Bone marrow (tissue), 2 donors: ENCODE results near the gene SUSD1.
A peak's percentile ranks its signal among the peaks of the same experiment; 100 is the strongest.

Experiments
- DNase-seq, 2 donors: peaks; one replicate each; lab custom pipeline; 2025; lab: John Stamatoyannopoulos, UW

SUSD1 gene

DNA sequence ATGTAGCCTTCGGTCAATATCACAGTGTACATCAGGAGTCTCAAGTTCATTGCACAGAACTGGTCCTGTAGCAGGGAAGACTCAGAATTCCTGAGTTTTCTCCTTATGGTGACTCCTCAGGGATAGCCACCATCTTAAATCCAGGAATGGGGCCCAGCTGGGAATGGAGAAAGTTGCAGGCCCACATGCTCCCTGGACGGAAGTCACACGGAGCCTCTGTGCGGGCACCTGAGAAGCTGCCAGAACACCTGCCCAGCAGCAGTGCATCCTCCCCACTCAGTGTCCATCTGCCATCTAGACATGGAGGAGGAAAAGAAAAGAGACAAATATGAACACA lies 133.9 kb downstream of the SUSD1 start:
- no peak for DNase-seq

GRCh38 chr9:112038017-112038408 lies 137.1 kb downstream of the SUSD1 start:
- DNase-seq, result no peak

DNA sequence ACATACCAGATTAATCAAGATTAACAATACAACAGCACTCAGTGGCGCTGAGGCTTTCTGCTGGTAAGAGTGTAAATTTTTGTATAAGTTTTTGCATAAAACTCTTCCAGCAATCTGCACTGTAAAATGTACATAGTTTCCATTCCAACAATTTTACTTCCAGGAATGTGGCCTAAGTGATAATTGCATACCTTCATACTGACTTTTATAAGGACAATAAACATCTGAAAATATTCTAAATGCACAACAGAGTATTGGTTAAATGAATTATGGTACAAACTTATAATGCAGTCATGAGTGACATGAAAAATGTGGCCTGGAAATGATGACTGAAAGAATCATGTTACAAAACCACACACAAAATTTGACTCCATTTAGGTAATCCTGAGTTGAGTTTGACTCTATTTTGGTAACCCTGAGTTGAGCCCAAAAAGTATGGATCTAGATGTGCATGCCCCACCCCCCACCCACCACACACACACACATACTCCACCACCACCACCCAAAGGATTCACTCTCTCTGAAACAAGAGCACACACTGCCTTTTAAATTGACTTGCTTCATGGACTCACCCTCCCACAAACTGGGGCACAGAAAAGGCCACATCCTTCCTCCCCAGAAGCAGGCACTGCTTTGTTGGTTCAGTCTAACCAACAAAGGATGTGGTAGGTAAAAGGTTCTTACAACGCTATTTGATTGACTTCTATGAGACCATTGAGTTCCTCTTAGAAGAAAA lies 137.6 kb downstream of the SUSD1 start:
- peak in 1 of 2 donors; percentile 71 for DNase-seq

DNA sequence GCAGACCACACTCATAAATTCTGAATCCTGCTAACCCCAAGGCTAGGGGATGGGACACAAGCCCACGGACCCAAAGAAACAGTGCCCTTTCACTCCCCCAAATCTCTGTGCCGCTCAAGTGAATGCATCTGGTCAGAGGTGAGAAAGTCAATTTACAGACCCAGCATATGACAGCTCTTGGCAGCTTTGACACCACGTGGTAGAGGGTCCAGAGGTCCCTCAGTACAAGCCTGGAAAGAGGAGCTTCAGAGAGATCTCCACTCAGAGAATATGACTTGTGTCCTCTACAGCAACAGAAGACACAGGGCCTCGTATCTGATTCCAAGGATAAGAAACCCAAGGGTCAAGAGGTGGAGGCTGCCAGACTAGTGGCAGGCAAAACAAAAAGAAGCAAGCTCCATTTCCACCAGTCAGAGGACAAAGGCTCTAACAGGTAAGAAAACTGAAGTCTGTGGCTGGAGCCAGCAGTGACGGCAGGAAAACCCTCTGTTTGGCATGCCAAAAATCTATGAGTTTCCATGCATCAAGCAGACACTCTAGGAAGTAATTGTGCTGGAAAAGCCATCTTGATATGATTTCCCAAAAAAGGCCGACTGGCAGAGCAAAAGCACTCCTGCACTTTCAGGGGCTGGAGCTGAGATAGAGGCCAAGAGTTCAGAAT lies 139.8 kb downstream of the SUSD1 start:
- DNase-seq, result no peak

DNA sequence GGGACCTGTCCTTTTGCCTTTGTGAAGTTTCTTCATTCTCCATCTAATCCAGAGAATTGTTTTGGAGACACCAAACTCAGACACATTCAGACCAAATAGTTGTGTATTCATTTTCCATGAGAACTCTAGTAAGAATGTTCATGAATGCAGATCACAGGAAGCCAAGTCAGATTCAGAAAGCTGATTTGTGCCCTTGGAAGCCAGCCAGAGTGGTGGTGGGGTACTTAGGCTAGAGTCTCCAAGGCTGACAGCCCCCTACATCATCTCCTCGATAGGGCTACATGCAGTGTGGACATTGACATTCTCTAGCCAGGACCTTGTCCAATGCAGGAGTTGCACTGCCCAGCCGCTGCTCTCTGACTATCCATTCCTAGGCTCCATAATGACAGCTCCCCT lies 140.9 kb downstream of the SUSD1 start:
- DNase-seq, result no peak

DNA sequence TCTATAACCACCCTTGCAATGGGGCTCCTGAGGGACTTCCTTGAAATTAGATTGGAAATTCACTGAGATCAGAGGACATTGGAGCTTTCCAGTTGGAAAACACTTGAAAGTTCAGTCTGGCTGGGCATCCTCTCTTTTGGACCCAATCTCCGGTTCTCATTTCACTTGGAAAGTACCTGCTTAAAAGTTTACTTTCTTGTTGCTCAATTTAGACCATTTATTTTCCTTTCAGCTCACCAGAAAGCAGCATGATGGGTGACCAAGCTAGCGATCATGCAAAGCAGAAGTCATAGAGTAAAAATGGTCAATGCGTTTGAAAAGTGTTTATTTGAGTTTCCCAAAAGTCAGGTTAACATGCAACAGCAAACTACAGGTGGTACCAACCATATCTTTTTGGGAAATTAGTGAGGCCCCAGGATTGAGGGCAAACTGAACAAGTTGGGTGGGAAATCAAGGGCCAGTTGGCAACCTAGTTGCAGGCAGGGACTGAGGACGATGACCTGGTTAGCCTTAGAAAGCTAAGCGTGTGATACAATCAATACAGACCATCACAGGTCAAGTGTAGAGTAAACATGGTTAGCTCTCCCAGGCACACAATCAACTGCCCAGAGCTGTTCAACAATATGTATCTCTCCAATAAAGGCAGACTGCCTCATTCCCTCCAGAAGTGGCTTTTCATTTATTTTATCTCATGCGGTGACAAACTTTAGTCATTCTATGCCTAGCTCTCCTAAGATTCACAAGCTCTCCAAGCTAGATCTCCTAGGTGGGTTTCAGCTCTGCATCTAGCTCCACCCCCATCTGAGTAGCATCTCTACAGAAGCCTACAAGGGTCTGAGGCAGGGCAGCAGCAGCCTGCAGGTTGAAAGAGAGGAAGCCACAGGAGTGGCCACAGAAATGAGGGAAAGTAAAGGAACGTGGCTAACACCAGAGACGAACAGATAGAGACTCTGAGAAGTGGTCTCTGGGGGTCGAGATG lies 141.6 kb downstream of the SUSD1 start:
- no peak for DNase-seq

GRCh38 chr9:112032743-112033142 lies 142.4 kb downstream of the SUSD1 start:
- DNase-seq, result no peak

GRCh38 chr9:112032009-112032408 lies 143.1 kb downstream of the SUSD1 start:
- no peak for DNase-seq

DNA sequence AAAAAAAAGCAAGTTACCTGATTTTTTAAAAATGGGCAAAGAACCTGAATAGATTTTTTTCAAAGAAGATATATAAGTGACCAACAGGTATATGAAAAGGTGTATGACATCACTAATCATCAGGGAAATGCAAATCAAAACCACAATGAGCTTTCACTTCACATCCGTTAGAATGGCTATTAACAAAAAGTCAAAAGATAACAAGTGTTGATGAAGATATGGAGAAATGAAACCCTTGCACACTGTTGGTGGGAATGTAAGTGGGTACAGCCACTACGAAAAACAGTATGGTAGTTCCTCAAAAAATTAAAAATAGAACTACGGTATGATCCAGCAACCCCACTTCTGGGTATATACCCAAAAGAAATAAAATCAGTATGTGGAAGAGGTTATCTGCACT lies 143.7 kb downstream of the SUSD1 start:
- no peak for DNase-seq

DNA sequence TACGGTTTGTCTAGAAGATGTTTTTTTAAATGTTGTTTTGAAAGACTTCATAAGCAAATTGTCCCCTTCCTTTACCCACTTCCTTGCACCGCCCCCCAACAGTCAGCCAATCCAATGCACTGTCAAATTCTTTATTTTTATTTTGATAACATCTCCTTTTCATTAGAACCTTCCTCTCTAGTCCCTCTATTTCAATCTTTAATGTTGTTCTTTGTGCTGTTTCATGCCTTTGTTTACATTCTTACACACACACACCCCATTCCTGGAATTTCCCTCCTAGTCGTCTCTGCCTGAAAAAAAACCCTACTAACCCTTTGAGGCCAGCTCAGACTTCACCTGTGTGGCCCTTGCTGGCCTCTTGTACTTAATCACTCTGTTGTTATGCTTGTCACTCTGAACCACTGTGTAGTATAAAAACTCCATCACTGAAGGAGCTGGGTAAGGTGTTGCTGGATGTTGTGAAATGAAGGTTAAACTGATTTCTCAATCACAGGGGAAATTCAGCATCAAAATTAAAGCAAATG lies 145.1 kb downstream of the SUSD1 start:
- DNase-seq, result no peak

DNA sequence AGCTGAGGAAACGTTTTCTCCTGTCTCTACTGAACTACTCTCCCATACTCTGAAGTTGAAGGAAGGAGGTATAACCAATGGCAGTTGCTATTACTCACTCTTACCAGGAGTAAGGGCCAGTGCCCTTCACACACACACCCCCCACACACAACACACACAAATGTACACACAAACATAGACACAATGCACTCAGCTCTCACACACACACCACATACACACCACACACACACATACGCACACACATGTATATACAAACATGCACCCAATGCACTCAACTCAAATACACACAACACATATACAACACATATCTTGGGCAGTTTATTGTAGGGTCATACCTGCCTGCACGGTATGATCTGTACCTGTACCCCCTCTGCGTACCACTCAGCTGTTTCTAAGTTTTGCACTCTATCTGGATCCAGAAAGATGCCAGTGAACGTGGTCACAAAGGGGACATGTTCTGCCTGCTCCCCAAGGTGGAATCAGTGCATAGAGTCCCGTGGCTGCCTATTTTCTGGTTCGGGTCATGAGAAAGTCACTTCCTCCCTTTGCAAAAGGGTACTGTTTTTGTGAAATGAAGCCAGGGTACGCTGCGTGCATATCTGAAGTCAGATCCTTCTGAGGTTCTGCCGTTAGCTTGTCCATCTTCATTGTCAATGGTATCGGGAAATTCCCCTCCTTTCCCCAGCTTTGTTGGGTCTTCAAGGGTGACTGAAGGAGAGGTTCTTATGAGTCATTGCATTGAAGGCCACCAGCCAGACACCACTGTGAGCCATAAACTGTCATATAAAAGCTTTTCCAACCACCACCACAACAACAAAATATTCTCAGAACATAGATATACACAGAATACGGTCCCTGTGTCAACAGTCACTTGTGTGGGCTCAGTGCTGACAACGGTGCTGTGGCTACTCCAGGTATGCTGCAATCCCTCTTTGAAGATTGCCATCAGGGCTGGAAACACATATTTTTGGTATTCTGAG lies 146.6 kb downstream of the SUSD1 start:
- DNase-seq, result no peak

- no peak for DNase-seq
Measured at GRCh38 chr9:112025850-112026249, 149.2 kb downstream of the SUSD1 start.

DNA sequence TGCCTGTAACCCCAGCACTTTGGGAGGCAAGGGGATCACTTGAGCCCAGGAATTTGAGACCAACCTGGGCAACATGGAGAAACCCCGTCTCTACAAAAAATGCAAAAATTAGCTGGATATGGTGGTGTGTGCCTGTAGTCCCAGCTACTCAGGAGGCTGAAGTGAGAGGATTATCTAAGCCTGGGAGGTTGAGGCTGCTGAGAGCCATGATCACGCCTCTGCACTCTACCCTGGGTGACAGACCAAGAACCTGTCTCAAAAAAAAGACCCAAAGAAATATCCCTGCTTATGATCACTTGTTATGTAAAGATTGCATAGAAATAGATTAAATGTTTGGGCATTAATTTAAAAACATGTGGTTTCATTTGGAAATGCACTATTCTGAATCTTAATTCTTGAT lies 153.4 kb downstream of the SUSD1 start:
- no peak for DNase-seq

DNA sequence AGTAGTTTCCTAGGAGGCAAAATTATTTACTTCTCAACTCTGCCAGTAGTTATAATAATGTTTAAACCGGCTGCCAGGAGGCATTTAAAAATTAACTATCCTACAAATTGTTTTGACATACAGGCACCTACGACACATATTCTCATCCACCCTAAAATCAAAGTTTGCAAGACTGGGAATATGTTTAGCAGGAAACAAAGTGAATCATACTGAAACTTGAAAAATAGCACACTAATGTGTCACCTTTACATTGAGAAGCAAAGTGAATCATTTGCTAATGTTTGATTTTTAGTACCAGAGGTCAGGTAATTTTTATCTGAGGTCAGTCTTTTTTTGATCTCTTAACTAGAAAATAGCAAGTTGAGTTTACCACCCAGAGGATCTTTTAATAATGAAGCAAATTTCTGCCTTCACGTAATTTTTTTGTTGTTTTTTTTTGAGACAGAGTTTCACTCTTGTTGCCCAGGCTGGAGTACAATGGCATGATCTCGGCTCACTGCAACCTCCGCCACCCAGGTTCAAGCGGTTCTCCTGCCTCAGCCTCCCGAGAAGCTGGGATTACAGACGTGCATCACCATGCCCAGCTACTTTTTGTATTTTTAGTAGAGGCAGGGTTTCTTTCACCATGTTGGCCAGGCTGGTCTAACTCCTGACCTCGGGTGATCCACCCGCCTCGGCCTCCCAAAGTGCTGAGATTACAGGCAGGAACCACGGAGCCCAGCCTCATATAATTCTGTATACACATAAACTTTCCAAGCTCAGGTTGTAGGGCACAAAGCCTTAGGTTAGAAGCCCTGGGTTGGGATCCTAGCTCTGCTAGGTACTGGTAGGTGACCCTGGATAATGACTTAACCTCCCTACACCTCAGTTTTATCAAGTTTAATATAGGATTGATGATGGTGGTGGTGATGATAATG lies 154.2 kb downstream of the SUSD1 start:
- no peak for DNase-seq

GRCh38 chr9:112017878-112018277 lies 157.2 kb downstream of the SUSD1 start:
- DNase-seq, result no peak

- DNase-seq, result no peak
Measured at GRCh38 chr9:112015736-112016135, 159.4 kb downstream of the SUSD1 start.

- DNase-seq, result no peak
Measured at GRCh38 chr9:112015149-112015548, 159.9 kb downstream of the SUSD1 start.

DNA sequence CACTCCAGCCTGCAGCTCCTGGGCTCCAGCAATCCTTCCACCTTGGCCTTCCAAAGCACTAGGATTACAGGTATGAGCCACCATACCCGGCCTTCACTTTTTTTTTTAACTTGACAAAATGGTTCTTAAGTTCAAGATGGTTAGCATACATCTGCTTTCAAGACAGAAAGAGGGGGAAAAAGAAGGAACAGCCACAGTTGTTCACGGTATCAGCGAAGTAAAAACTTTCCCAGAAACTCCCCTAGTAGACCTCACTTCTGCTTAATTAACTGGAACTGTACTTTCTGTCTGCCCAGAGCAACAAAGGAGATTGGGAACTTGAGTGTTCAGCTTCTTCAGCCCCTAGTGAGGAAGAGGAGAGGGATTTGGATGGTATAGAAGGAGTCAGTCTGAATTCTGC lies 161.8 kb downstream of the SUSD1 start:
- DNase-seq, result no peak

- peak in 1 of 2 donors; percentile 78 for DNase-seq
Measured at GRCh38 chr9:112012026-112012902, 162.8 kb downstream of the SUSD1 start.
